ENCODE measurements around the gene RPIA.

The RPIA gene

DNA sequence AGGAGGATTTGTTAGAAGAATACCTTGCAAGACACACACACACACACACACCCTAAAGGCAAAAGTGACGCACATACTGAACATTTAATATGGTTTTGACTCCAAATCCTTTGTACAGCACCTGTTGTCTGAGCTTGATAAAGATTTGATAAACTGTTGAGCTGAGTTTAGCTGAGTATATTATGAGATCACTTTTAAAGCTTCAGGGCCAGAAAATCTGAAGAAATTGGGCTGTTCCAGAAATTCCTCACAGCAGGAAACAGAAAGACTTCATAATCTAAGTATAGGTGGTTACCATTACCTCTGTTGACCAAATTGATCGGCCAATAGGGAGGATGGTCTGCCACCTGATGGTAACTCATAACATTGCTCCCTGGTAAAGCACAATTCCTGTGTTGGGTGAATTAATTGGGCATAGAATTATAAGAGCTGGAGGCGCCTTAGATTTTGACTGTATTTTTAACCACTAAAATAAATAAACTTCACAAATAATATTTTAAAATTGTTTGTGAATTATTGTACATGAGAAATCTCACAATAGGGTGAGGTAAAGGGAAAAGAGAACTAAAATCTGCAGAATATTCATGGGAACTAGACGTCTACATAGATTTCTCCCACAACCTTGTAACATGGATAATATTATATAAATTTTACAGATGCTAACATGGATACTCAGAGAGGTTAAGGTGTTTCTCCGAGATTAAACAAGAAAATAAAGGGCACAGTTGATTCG lies 21.8 kb upstream of the RPIA start:
- peak; percentile 22 to 46 for DNase-seq
- no peak for TF ChIP-seq POLR2A (IDR thresholded peaks at IDR 0.05; ENCODE audit: low read length)
- no peak for TF ChIP-seq GATA1 (IDR thresholded peaks at IDR 0.05; ENCODE audit: low read depth, low read length)

- DNase-seq: peak; percentile 55 to 70
Observed at GRCh38 chr2:88671786-88672427, 19.6 kb upstream of the RPIA start.

DNA sequence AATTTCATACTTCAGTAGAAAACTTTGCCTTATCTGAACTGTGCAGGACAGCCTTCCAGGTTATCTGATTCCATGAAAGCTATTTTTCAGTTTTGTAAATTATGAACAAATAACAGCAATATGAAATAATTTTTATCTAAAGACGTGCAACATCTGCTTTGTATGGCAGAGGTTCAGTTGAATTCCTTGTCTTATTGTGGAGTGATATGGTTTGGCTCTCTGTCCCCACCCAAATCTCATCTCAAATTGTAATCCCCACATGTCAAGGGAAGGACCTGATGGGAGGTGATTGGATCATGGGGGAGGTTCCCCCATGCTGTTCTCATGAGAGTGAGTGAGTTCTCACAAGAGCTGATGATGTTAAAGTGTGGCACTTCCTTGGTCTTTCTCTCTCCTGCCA lies 18.1 kb upstream of the RPIA start:
- no peak for TF ChIP-seq GATA1 (IDR thresholded peaks at IDR 0.05; ENCODE audit: low read depth, low read length)

More at GRCh38 chr2:88671786-88672427, 19.6 kb upstream of the RPIA start:
- TF ChIP-seq GATA1 (IDR thresholded peaks at IDR 0.05; ENCODE audit: low read depth, low read length): no peak
- no peak for TF ChIP-seq POLR2A (IDR thresholded peaks at IDR 0.05; ENCODE audit: low read length)

DNA sequence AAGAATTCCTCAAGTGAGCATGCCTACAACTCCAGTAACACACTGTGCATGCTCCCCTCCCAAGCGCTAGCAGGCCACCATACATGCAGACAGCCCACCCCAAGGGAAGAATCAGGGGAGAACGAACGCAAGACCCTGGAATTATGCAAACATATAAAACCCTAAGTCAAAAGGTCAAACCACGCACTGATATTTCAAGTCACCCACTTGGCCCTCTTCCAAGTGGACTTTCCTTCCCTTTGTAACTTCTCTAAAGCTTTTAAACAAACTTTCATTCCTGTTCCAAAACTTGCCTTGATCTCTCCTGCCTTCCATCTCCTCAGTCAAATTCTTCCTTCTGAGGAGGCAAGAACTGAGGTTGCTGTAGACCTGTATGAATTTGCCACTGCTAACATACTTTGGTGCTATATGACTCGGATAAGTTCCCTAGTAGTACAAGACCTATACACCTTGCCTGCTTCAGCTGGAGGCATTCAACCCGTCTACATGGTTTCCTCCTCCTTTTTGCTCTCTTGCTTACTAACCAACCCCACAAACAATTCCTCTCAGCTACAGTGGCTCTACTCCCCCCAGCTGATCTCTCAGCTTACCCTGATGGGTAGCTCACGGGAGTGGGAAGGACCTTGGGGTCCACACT lies 11.1 kb upstream of the RPIA start:
- DNase-seq: no peak
- TF ChIP-seq GATA1 (IDR thresholded peaks at IDR 0.05; ENCODE audit: low read depth, low read length) (no peak), POLR2A (IDR thresholded peaks at IDR 0.05; ENCODE audit: low read length) (no peak)

More for the DNA sequence above, 18.1 kb upstream of the RPIA start:
- DNase-seq: peak; percentile 43 to 87

DNA sequence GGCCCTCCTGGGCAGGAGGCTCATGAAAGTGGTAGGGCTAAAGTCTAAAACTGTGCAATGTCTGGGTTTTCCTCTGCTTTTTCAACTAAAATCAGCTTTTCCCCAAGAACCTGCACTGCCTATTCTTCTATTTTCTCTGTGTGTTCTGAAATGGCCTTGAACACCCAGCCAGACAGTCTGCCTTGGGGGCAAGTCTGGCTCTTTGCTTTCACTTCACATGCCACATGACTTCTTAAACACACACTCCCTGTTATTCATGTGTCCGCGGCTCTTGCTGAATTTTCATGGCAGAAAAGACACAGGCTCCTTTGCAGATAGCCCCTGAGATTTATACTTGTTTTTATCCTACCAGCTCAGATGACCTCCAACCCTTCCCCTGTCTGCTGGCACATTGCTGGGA lies 10.6 kb upstream of the RPIA start:
- TF ChIP-seq GATA1 (IDR thresholded peaks at IDR 0.05; ENCODE audit: low read depth, low read length): no peak
- TF ChIP-seq POLR2A (IDR thresholded peaks at IDR 0.05; ENCODE audit: low read length): no peak
- DNase-seq: no peak

DNA sequence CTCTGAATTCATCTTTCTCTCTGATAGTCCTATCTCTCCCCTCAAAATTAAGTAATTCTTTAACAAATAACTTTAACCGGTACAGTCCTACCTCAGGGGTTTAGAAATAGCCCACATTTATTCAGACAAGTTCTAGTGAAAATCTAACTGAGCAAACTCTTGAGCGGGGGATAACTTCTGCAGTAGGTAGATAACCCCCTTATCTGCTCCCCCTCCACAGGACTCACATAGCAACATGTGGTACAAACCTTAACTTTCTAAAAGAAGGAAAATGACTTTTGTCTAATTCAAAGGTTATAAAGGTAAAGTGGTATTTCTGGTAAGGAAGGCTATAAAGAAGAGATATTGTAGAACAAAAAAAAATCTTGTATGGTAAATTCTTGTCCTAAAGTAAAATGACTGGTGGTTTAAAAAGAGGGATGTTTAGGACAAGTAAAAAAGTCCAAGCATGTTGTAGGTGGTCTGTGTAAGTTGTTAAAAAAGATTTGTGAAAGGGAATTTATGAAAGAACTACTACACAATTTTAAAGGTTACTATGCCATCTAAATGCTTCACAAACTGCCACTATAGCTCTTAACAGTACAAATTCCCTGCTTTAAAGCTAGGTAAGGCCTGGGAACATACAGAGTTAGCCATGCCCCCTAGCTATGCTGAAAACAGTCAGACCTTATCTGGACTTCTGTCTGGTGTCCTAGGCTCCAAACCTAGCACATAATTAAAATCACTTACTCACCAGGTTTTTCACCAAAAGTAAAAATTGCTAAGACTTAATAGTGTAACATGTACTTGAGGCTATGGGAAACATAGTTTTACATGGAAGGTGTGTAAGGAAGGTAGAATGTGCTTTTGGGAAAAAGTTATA lies 8.1 kb upstream of the RPIA start:
- DNase-seq: peak; percentile 34 to 54
- no peak for TF ChIP-seq POLR2A (IDR thresholded peaks at IDR 0.05; ENCODE audit: low read length)

DNA sequence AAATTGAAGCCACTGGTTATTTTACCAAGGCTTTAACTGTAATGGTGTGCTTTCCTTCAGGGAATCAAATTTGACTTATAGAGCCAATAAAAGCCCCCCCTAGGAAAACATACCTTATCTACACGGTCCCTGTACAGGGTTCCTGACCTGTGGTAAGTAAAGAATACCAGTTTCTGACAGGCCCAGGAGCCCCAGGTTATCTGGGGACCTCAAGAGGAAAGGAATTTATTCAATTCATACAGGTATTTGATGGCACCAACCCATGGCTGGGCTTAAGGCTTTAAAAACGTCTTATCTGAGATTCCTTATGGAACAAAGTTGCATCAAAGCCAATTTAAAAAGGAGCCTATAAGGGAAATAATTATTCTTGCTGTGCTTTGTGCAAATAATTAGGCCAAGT lies 7.0 kb upstream of the RPIA start:
- TF ChIP-seq POLR2A (IDR thresholded peaks at IDR 0.05; ENCODE audit: low read length): no peak
- TF ChIP-seq GATA1 (IDR thresholded peaks at IDR 0.05; ENCODE audit: low read depth, low read length): no peak
- no peak for DNase-seq

- TF ChIP-seq GATA1 (IDR thresholded peaks at IDR 0.05; ENCODE audit: low read depth, low read length): no peak
- no peak for TF ChIP-seq POLR2A (IDR thresholded peaks at IDR 0.05; ENCODE audit: low read length)
- no peak for DNase-seq
Observed at GRCh38 chr2:88686320-88686719, 5.2 kb upstream of the RPIA start.

DNA sequence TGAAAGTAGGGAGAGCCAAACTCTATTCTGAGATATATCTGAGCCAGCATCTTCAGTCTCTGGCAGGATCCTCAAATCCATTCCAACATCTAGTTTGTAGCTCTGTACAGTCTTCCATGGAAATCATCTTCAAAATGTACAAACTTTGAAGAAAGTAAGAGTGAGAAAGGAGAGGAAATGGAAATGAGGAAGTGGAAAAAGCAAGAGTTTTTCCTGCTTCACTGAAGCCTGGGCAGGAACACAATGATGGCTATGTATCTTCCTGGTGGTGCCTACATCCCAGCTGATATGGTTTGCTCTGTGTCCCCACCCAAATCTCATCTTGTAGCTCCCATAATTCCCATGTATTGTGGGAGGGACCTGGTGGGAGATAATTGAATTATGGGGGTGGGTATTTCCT lies 4.1 kb upstream of the RPIA start:
- no peak for DNase-seq
- TF ChIP-seq POLR2A (IDR thresholded peaks at IDR 0.05; ENCODE audit: low read length): no peak
- no peak for TF ChIP-seq GATA1 (IDR thresholded peaks at IDR 0.05; ENCODE audit: low read depth, low read length)

- no peak for DNase-seq
- no peak for TF ChIP-seq GATA1 (IDR thresholded peaks at IDR 0.05; ENCODE audit: low read depth, low read length)
- TF ChIP-seq POLR2A (IDR thresholded peaks at IDR 0.05; ENCODE audit: low read length): no peak
Observed at GRCh38 chr2:88690591-88691338, 708 bp upstream of the RPIA start.

- peak; percentile 72 to 73 for DNase-seq
- TF ChIP-seq POLR2A (IDR thresholded peaks at IDR 0.05; ENCODE audit: low read length) (no peak), GATA1 (IDR thresholded peaks at IDR 0.05; ENCODE audit: low read depth, low read length) (no peak)
Observed at GRCh38 chr2:88692187-88692586, 714 bp downstream of the RPIA start.

- no peak for TF ChIP-seq POLR2A (IDR thresholded peaks at IDR 0.05; ENCODE audit: low read length)
- TF ChIP-seq GATA1 (IDR thresholded peaks at IDR 0.05; ENCODE audit: low read depth, low read length): no peak
- no peak for DNase-seq
Observed at GRCh38 chr2:88693911-88694414, 2.5 kb downstream of the RPIA start.

DNA sequence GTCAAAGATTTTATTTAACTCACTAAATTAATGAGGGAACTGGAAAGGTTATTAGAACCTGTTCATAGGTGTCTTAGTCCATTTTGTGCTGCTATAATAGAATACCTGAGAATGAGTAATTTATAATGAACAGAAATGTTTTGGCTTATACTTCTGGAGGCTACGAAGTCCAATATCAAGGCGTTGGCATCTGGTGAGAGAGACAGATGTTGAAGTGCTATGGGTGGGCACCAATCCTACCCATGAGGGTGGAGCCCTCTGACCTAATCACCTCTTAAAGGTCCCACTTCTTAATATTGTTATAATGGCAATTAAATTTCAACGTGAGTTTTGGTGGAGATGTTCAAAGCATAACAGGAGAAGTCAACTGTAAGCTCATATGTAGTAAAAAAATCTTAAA lies 5.1 kb downstream of the RPIA start:
- TF ChIP-seq GATA1 (IDR thresholded peaks at IDR 0.05; ENCODE audit: low read depth, low read length): no peak
- no peak for TF ChIP-seq POLR2A (IDR thresholded peaks at IDR 0.05; ENCODE audit: low read length)
- peak; percentile 71 to 85 for DNase-seq
